HG03342 (cell line): ENCODE data around the gene PTK6.
"Not testable (repeated sequence)": the region's sequence is repeated elsewhere in the genome, so short reads cannot be mapped to it uniquely, and the experiment has no call there.

Experiments used
- ATAC-seq: cut with Tn5 transposase; IDR thresholded peaks from one replicate; pipeline ENCODE4 v1.9.1; 2021; ENCODE audit warnings: mild to moderate bottlenecking, moderate library complexity; ENCODE audit not compliant: unreplicated experiment

Gene PTK6

GRCh38 chr20:63483834-63484233, 53.3 kb downstream of the PTK6 start:
- ATAC-seq = no peak

DNA sequence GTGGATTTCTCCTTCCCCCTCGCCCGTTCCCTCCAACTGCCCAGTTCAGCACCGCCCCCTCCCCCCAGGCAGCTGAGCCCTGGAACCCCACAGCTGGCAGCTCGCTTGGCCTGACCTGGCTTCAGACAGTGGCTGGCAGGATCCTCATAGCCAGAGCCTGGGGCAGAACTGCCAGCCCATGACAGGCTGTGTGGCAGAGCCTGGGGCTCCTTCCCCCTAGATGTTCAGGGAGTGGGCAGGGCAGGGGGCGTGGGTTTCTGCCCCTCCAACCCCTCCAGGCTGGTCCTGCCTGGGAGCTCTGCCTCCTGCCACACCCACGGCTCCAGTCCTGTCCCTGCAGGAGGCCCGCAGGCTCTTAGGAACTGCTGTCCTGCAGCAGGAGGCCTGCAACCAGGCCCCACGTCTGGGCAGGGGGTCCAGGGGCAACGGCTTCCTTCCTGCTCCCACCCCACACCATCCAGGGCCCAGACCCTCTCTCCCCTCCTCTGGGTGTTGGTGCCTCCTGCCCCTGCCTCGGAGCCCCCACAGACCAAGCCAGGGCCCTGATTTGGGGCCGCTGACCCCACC, 55.1 kb downstream of the PTK6 start:
- no peak for ATAC-seq

DNA sequence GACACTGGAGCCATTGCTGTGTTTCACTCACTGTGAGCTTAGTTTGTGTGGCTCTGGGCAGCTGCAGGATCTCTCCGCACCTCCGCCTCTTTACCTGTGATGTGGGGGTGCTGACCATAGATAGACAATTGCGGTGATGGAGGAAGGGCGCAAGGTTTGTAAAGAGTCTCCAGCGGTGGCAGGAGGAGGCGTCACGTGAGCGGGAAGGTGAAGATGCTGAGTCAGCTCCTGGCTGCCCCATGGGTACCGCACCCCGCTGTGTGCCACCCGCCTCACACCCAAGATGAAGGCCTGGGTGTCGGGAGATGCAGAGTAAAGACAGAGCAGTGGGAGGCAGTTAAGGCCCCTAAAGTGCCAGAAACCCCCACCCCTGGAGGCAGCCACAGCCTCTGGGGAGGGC, 55.7 kb downstream of the PTK6 start:
- ATAC-seq = no peak

GRCh38 chr20:63479695-63480419, 57.3 kb downstream of the PTK6 start:
- ATAC-seq = not testable (repeated sequence)

DNA sequence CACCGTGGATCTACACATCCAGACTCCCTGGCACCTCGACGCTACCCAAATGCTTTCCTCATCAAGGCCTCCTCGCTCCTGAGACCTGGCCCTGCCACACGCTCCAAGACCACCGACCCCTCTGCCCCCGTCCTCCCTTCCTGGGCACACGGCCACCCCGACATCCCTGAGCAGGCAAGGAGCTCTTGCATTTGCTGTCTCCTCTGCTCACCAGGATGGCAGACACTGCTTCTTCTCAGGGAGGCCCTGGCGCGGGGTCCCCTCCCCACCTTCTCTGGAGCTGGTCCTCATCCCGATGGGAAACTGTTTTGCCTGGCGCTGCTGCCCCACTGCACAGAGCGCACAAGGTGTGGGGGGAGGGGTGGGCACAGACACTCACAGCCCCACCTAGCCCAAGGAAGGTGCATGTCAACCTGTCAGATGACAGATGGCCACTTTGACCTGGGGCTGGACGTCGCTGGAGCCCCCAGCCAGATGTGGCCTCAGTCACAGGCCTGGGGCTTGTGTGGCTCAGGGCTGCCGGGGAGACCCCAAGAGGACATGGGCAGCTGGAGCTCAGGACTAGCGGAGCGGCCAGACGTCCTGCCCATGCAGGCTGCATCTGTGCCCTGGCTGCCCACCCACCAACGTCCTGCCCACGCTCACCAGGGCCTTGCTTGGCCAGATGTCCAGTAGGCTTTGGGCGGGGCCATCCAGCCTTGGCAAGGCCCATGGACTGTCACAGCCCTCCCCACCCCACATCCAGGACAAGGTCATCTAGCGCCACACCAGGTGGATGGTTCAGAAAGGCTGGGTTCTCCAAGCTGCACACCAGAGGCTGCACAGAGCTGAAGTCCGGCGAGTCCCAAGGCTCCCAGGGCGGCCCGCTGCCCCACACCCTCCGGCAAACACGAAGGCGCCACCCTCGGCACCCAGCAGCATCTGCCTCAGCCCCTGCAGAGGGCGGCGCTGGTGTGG, 58.6 kb downstream of the PTK6 start:
- ATAC-seq = no peak
